ENCODE results near the gene TTLL9.

Gene TTLL9

DNA sequence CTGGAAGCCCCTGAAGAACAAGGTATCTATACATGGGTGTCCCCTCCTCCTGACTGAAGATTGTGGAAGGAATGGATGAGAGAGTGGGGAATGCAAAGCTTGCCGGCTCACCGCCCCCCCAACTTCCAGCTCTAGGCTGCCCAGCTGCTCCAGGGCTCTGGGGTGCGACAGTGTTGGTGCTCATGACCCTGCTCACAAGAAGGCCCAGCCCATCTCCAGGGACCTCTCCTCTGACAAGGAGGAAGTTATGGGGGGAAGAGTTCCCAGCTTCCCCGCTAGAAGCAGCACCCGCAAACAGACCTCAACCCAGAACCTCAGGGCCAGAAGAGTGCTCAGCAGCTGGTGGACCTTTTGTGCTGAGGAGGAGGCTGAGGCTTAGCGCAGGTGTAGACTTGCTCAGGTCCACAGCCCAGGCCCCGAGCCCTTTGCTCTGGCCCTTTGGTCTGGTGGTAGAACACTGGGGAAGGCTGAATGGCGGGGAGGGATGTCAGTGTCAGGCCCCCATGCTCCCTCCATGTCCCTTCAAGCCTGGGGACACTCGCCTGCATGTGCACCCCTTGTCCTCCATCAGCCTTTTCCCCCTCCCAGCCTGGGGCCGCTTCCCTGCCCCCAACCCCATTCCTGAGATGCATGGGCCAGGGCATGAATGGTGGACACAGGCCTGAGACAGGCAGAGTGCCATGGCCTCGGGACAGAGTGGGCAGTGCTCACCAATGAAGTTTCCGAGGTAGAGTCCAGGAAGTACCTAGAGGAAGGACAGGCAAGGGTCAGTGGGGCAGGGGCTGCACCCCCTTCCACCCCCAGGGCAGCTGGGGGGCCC lies 1.4 kb upstream of the TTLL9 start:
- peak; percentile 80 for DNase-seq (ENCODE audit: low read depth)
- TF ChIP-seq, protein P1, sequence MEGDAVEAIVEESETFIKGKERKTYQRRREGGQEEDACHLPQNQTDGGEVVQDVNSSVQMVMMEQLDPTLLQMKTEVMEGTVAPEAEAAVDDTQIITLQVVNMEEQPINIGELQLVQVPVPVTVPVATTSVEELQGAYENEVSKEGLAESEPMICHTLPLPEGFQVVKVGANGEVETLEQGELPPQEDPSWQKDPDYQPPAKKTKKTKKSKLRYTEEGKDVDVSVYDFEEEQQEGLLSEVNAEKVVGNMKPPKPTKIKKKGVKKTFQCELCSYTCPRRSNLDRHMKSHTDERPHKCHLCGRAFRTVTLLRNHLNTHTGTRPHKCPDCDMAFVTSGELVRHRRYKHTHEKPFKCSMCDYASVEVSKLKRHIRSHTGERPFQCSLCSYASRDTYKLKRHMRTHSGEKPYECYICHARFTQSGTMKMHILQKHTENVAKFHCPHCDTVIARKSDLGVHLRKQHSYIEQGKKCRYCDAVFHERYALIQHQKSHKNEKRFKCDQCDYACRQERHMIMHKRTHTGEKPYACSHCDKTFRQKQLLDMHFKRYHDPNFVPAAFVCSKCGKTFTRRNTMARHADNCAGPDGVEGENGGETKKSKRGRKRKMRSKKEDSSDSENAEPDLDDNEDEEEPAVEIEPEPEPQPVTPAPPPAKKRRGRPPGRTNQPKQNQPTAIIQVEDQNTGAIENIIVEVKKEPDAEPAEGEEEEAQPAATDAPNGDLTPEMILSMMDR (IDR thresholded peaks at IDR 0.05; ENCODE audit: low read depth, low read length), result peak; percentile 31
- no peak for TF ChIP-seq POLR2A (IDR thresholded peaks at IDR 0.05; ENCODE audit: extremely low read depth, insufficient read length)
- no peak overlapping the region for H3K4me3 ChIP-seq (ENCODE audit: low read depth, low read length)

DNA sequence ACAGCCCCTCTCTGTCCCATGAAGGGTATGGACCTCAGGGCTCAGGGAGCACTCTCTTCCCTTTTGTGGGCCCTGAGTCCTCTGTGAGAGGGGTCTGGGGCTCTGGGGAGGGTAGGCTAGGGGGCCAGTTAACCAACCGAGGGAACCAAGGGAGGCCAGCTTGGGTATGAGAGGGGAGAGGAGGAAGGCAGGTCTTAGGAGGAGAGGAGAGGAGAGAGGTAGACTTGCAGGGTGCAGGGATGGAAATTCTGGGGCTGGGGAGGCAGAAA lies 827 bp upstream of the TTLL9 start:
- TF ChIP-seq POLR2A (IDR thresholded peaks at IDR 0.05; ENCODE audit: extremely low read depth, insufficient read length), result no peak
- TF ChIP-seq, protein P1 (IDR thresholded peaks at IDR 0.05; ENCODE audit: low read depth, low read length), result no peak
- no peak for TF ChIP-seq MYC (IDR thresholded peaks at IDR 0.05; ENCODE audit: low read depth, low read length)
- TF ChIP-seq, protein P2, sequence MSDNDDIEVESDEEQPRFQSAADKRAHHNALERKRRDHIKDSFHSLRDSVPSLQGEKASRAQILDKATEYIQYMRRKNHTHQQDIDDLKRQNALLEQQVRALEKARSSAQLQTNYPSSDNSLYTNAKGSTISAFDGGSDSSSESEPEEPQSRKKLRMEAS (IDR thresholded peaks at IDR 0.05; ENCODE audit: low read depth, low read length), result no peak
- DNase-seq (ENCODE audit: low read depth), result no peak
- peak overlapping the region; percentile 39 for H3K4me3 ChIP-seq (ENCODE audit: low read depth, low read length)

DNA sequence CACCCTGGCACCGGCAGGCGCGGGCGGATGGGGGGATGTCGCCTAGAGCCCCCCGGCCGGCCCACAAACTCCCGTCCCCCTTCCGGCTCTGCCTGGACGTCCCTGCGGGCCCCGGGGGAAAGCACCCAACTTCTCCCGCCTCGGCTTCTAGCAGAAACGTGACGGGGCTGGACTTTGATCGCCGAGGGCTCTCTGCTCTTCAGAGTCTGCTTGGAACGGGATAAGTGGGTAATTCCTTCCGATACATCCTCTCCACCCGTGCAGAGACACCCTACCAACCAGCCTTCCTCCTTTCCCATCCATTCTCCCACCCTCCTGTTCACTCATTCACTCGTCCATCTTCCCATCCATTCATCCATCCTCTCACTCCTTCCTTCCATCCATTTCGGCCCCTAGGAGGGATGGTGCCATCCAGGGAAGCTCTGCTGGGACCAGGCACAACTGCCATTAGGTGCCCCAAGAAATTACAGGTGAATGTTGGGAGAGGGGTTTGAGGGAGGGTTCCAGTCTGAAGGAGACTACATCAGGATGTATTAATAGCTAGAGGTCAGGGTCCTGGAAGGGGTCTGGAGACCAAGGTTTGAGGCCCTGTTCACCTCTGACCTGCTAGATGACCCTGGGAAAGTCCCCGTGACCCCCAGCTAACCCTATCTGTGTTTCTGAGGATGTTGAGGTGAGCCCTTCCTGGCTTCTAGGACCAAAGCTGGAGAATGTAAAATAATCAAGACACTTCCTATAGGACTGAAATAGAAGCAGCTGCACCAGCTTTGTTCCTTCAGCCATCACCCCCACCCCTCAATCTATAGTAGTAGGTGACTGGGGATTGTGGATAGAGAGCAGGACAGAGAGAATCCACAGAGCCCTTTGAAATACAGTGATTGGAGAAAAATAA lies 538 bp downstream of the TTLL9 start:
- no peak overlapping the region for H3K4me3 ChIP-seq (ENCODE audit: low read depth, low read length)
- TF ChIP-seq, protein P2 (IDR thresholded peaks at IDR 0.05; ENCODE audit: low read depth, low read length), result no peak
- TF ChIP-seq MYC (IDR thresholded peaks at IDR 0.05; ENCODE audit: low read depth, low read length) (no peak), POLR2A (IDR thresholded peaks at IDR 0.05; ENCODE audit: extremely low read depth, insufficient read length) (no peak)
- TF ChIP-seq, protein P1 (IDR thresholded peaks at IDR 0.05; ENCODE audit: low read depth, low read length), result no peak
- DNase-seq (ENCODE audit: low read depth), result peak; percentile 32

DNA sequence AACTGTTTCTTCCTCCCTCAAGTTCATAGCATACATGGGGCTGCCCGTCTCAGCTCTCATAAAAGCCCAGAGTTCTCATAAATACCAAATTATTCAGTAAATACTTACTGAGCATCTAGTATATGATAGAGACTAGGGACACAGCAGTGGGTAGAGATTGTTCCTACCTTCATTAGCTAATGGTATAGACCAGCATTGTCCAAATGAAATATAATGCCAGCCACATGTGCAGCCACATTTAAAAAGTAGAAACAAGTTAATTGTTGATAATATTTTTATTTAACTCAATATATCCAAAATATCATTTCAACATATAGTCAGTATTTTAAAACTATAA lies 1.2 kb downstream of the TTLL9 start:
- H3K4me3 ChIP-seq (ENCODE audit: low read depth, low read length), result no peak overlapping the region
- no peak for DNase-seq (ENCODE audit: low read depth)
- no peak for TF ChIP-seq POLR2A (IDR thresholded peaks at IDR 0.05; ENCODE audit: extremely low read depth, insufficient read length)
- TF ChIP-seq MYC (IDR thresholded peaks at IDR 0.05; ENCODE audit: low read depth, low read length), result no peak
- TF ChIP-seq, protein P2 (IDR thresholded peaks at IDR 0.05; ENCODE audit: low read depth, low read length), result no peak
- TF ChIP-seq, protein P1 (IDR thresholded peaks at IDR 0.05; ENCODE audit: low read depth, low read length), result no peak

DNA sequence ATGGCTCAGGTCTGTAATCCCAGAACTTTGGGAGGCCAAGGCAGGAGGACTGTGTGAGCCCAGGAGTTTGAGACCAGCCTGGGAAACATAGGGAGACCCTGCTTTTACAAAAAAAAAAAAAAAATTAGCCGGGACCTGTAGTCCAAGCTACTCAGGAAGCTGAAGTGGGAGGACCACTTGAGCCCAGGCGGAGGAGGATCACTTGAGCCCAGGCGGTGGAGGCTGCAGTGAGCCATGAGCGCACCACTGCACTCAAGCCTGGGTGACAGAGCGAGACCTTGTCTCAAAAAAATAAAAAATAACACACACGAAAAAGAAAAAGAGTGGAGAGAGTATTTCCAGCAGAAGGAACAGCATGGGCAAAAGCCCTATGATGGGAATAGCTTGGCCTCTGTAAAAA lies 2.0 kb downstream of the TTLL9 start:
- no peak overlapping the region for H3K4me3 ChIP-seq (ENCODE audit: low read depth, low read length)
- no peak for DNase-seq (ENCODE audit: low read depth)
- no peak for TF ChIP-seq POLR2A (IDR thresholded peaks at IDR 0.05; ENCODE audit: extremely low read depth, insufficient read length)
- TF ChIP-seq MYC (IDR thresholded peaks at IDR 0.05; ENCODE audit: low read depth, low read length), result no peak

DNA sequence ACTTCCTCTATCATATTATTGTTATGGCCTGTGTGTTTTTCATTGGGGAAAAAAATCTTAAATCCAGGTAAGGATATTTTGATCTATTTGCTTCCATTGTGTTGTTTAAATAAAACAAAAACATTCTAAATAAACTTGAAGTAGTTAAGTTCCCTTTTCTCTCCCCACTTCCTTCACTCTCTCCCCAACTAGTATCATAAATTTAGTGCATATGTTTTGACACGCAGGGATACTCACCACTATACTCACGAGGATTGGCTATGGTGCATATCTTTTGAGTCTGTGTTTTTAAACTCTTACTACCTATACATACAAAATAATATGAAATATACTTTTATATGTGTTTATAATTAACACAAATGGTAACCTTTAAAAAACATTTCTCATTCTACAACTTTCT lies 5.2 kb downstream of the TTLL9 start:
- no peak overlapping the region for H3K4me3 ChIP-seq (ENCODE audit: low read depth, low read length)
- TF ChIP-seq MYC (IDR thresholded peaks at IDR 0.05; ENCODE audit: low read depth, low read length), result no peak
- TF ChIP-seq, protein P2 (IDR thresholded peaks at IDR 0.05; ENCODE audit: low read depth, low read length), result no peak
- TF ChIP-seq, protein P1 (IDR thresholded peaks at IDR 0.05; ENCODE audit: low read depth, low read length), result no peak
- DNase-seq (ENCODE audit: low read depth), result peak; percentile 33

All from NB4 (cell line).